OCI-LY1 (cell line): ENCODE measurements around the gene C1orf159.

Experiments used
- EZH2 ChIP-seq: fragments of 200-600 bp; sonication (generic), shearing (Covaris generic); IDR thresholded peaks from 2 replicates; pipeline ENCODE4 v1.8.0; 2017; ENCODE audit warnings: borderline replicate concordance, mixed run types, mild to moderate bottlenecking, antibody characterized with exemption, low read length, moderate library complexity, mixed read lengths
- TF ChIP-seq, protein P1 (sequence below): fragments of 200-600 bp; sonication (generic), shearing (Covaris generic); IDR thresholded peaks from 2 replicates; pipeline ENCODE4 v1.5.1; 2017; ENCODE audit warnings: mild to moderate bottlenecking, antibody characterized with exemption, low read length, moderate library complexity, mixed read lengths

DNA sequence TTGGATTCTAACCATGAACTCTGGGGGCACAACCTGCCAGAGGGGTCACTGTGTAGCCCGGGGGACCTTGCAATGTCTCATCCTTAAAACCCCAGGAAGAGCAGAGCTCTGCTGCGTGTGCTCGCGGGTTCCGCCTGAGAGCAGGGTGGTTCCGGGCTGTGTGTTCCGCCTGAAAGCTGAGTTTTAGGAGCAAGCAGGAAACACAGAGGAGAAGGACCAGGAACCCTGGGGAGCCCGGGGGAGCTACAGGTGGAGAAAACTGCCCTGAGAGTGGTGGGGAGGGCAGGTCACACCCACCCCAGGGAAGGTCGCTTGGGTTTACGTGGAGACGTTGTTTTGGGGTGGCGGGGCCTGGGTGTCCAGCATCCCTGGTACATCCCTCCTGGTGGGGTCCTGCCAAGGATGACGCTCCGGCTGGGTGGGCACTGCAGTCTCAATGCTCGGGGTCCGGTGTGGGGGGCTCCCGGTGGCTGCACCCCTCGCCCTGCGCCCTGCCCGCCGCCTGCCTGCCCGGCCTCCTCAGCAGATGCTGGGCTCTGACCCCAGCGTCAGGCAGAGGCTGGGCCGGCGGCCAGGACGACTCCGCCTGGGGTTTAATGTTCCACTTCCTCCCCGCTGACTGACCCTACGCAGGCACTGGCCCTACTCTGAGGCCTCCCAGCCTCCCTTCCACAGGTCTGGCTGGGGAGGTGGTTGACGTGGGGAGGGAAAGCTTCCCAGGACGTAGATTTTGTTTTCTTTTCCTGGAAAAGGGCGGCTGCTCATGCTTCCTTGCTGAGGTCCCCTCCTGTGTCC, 17.3 kb upstream of the C1orf159 start:
- TF ChIP-seq, protein P1, sequence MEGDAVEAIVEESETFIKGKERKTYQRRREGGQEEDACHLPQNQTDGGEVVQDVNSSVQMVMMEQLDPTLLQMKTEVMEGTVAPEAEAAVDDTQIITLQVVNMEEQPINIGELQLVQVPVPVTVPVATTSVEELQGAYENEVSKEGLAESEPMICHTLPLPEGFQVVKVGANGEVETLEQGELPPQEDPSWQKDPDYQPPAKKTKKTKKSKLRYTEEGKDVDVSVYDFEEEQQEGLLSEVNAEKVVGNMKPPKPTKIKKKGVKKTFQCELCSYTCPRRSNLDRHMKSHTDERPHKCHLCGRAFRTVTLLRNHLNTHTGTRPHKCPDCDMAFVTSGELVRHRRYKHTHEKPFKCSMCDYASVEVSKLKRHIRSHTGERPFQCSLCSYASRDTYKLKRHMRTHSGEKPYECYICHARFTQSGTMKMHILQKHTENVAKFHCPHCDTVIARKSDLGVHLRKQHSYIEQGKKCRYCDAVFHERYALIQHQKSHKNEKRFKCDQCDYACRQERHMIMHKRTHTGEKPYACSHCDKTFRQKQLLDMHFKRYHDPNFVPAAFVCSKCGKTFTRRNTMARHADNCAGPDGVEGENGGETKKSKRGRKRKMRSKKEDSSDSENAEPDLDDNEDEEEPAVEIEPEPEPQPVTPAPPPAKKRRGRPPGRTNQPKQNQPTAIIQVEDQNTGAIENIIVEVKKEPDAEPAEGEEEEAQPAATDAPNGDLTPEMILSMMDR: no peak
- TF ChIP-seq EZH2: no peak
